MM.1S (cell line): ENCODE data around the gene PLCH1.
A peak's percentile ranks its signal among the peaks of the same experiment; 100 is the strongest.

Source experiments
- DNase-seq: peaks from one replicate; pipeline ENCODE4 v3.0.0-alpha.2; 2015
- H2AFZ ChIP-seq: fragments of 300-600 bp; sonication (generic); 2 replicates; pipeline ENCODE4 v1.6.0; 2016; ENCODE audit warnings: antibody characterized with exemption, low read length
- H3F3A ChIP-seq: fragments of 300-600 bp; sonication (generic); 2 replicates; pipeline ENCODE4 v1.6.1; 2016; ENCODE audit warnings: mild to moderate bottlenecking, antibody characterized with exemption, low read length, moderate library complexity, mixed read lengths; ENCODE audit not compliant: insufficient read depth
- H3K27ac ChIP-seq: fragments of 300-600 bp; sonication (generic); 2 replicates; pipeline ENCODE4 v1.5.1; 2016; ENCODE audit warnings: mild to moderate bottlenecking, low read length
- H3K27me3 ChIP-seq: fragments of 300-600 bp; sonication (generic); replicated peaks from 2 replicates; pipeline ENCODE4 v1.6.0; 2016; ENCODE audit warnings: low read length; ENCODE audit not compliant: insufficient read depth
- H3K36me3 ChIP-seq: fragments of 300-600 bp; sonication (generic); replicated peaks from 2 replicates; pipeline ENCODE4 v1.6.1; 2016; ENCODE audit warnings: mild to moderate bottlenecking, low read length, mixed read lengths; ENCODE audit not compliant: insufficient read depth
- H3K4me1 ChIP-seq: fragments of 300-600 bp; sonication (generic); 2 replicates; pipeline ENCODE4 v1.6.1; 2016; ENCODE audit warnings: low read length, mixed read lengths
- H3K4me2 ChIP-seq: fragments of 300-600 bp; sonication (generic); 2 replicates; pipeline ENCODE4 v1.6.0; 2016; ENCODE audit warnings: low read depth, low read length
- H3K4me3 ChIP-seq: fragments of 300-600 bp; sonication (generic); 2 replicates; pipeline ENCODE4 v1.5.1; 2016; ENCODE audit warnings: low read length, mixed read lengths
- H3K79me2 ChIP-seq: fragments of 300-600 bp; sonication (generic); 2 replicates; pipeline ENCODE4 v1.6.1; 2016; ENCODE audit warnings: mixed run types, low read length, mixed read lengths
- H3K9ac ChIP-seq: fragments of 300-600 bp; sonication (generic); 2 replicates; pipeline ENCODE4 v1.6.1; 2016; ENCODE audit warnings: low read length, mixed read lengths
- H3K9me2 ChIP-seq: fragments of 300-600 bp; sonication (generic); replicated peaks from 2 replicates; pipeline ENCODE4 v1.6.1; 2016; ENCODE audit warnings: mild to moderate bottlenecking, low read length, mixed read lengths; ENCODE audit not compliant: insufficient read depth
- H3K9me3 ChIP-seq: fragments of 300-600 bp; sonication (generic); replicated peaks from 2 replicates; pipeline ENCODE4 v1.6.1; 2016; ENCODE audit warnings: mild to moderate bottlenecking, low read length, mixed read lengths; ENCODE audit not compliant: insufficient read depth
- H4K20me1 ChIP-seq: fragments of 300-600 bp; sonication (generic); 2 replicates; pipeline ENCODE4 v1.6.1; 2016; ENCODE audit warnings: mild to moderate bottlenecking, low read length, moderate library complexity, mixed read lengths; ENCODE audit not compliant: insufficient read depth
- CTCF ChIP-seq: fragments of 300-600 bp; sonication (generic); IDR thresholded peaks from 2 replicates; pipeline ENCODE4 v1.5.1; 2016; ENCODE audit warnings: antibody characterized with exemption, low read length, mixed read lengths
- EZH2 ChIP-seq: fragments of 300-600 bp; sonication (generic); optimal IDR thresholded peaks from 2 replicates; pipeline ENCODE3; 2017; ENCODE audit warnings: low read depth, mild to moderate bottlenecking, antibody characterized with exemption, low read length, mixed read lengths
- EZH2phosphoT487 ChIP-seq: fragments of 300-600 bp; sonication (generic); IDR thresholded peaks from 2 replicates; pipeline ENCODE4 v1.6.1; 2018; ENCODE audit warnings: antibody characterized with exemption, low read length

PLCH1 gene

GRCh38 chr3:155556531-155556930 is 188.3 kb downstream of the PLCH1 start:
- Histone ChIP-seq H3K27ac (no peak overlapping the region), H4K20me1 (no peaks in the 10 kb centered on the region), H3K36me3 (no peaks in the 10 kb centered on the region), H3K9me3 (no peaks in the 10 kb centered on the region), H2AFZ (no peak overlapping the region), H3K4me3 (no peak overlapping the region), H3K79me2 (no peaks in the 10 kb centered on the region), H3F3A (no peaks in the 10 kb centered on the region), H3K9me2 (no peaks in the 10 kb centered on the region), H3K4me1 (no peaks in the 10 kb centered on the region), H3K9ac (no peak overlapping the region), H3K4me2 (no peak overlapping the region), H3K27me3 (no peaks in the 10 kb centered on the region)
- no peak for DNase-seq
- TF ChIP-seq CTCF (no peak), EZH2phosphoT487 (no peak)

- no peak overlapping the region for H3K9ac ChIP-seq
- no peak overlapping the region for H3K4me2 ChIP-seq
- TF ChIP-seq CTCF: no peak
- TF ChIP-seq EZH2: no peak
- no peak for TF ChIP-seq EZH2phosphoT487
- H3K27me3 ChIP-seq: no peaks in the 10 kb centered on the region
- no peak overlapping the region for H2AFZ ChIP-seq
- no peaks in the 10 kb centered on the region for H3K9me2 ChIP-seq
- no peaks in the 10 kb centered on the region for H3K36me3 ChIP-seq
- no peak overlapping the region for H3K27ac ChIP-seq
- no peak overlapping the region for H3K4me3 ChIP-seq
- DNase-seq: no peak
- no peaks in the 10 kb centered on the region for H3K9me3 ChIP-seq
- no peaks in the 10 kb centered on the region for H3K79me2 ChIP-seq
- no peaks in the 10 kb centered on the region for H3K4me1 ChIP-seq
- H3F3A ChIP-seq: no peaks in the 10 kb centered on the region
- H4K20me1 ChIP-seq: no peaks in the 10 kb centered on the region
These were observed 189.3 kb downstream of the PLCH1 start for GRCh38 chr3:155555479-155556060.

GRCh38 chr3:155554777-155555451 is 190.0 kb downstream of the PLCH1 start:
- Histone ChIP-seq H3K9me3 (no peaks in the 10 kb centered on the region), H3K9me2 (no peaks in the 10 kb centered on the region), H3K4me1 (no peaks in the 10 kb centered on the region), H3K4me2 (no peak overlapping the region), H3K9ac (no peak overlapping the region), H3K79me2 (no peaks in the 10 kb centered on the region), H3K27me3 (no peaks in the 10 kb centered on the region), H4K20me1 (no peaks in the 10 kb centered on the region), H3K36me3 (no peaks in the 10 kb centered on the region), H3F3A (no peaks in the 10 kb centered on the region), H3K27ac (no peak overlapping the region), H2AFZ (no peak overlapping the region), H3K4me3 (no peak overlapping the region)
- TF ChIP-seq EZH2phosphoT487: no peak
- peak; percentile 42 for DNase-seq

GRCh38 chr3:155553780-155554179 is 191.1 kb downstream of the PLCH1 start:
- DNase-seq: no peak

More at GRCh38 chr3:155553780-155554179, 191.1 kb downstream of the PLCH1 start:
- H3K9ac ChIP-seq: no peak overlapping the region
- no peak overlapping the region for H3K27ac ChIP-seq
- H3F3A ChIP-seq: no peaks in the 10 kb centered on the region
- H3K36me3 ChIP-seq: no peaks in the 10 kb centered on the region
- H3K4me2 ChIP-seq: no peak overlapping the region
- H3K4me3 ChIP-seq: no peak overlapping the region
- TF ChIP-seq EZH2phosphoT487: no peak
- no peak for TF ChIP-seq EZH2
- no peak for TF ChIP-seq CTCF
- no peaks in the 10 kb centered on the region for H3K79me2 ChIP-seq
- no peaks in the 10 kb centered on the region for H3K27me3 ChIP-seq
- no peaks in the 10 kb centered on the region for H4K20me1 ChIP-seq
- H3K4me1 ChIP-seq: no peaks in the 10 kb centered on the region
- no peak overlapping the region for H2AFZ ChIP-seq
- H3K9me2 ChIP-seq: no peaks in the 10 kb centered on the region
- H3K9me3 ChIP-seq: no peaks in the 10 kb centered on the region
